ENCODE data around the gene KRTAP19-2. TPM values are rescaled to one million over a fixed set of nuclear protein-coding genes. Genes with fewer than 3 reads are reported as not detected.
"Not testable (repeated sequence)": the region's sequence is repeated elsewhere in the genome, so short reads cannot be mapped to it uniquely, and the experiment has no call there.

Gene KRTAP19-2
- not detected for polyA plus RNA-seq (ENCODE audit: insufficient read length)

- no peak for DNase-seq
Measured at GRCh38 chr21:30487336-30487735, at the start of gene KRTAP19-2. TSS of gene KRTAP19-2 (minus strand) at chr21:30487436. CDS start at chr21:30487348, 88 bp downstream.

GRCh38 chr21:30518876-30519275 lies 31.6 kb upstream of the KRTAP19-2 start:
- DNase-seq: no peak

- no peak for DNase-seq
Measured at GRCh38 chr21:30515681-30516080, 28.4 kb upstream of the KRTAP19-2 start.

GRCh38 chr21:30505621-30506205 lies 18.5 kb upstream of the KRTAP19-2 start:
- not testable (repeated sequence) for DNase-seq

- no peak for DNase-seq
Measured at GRCh38 chr21:30502041-30502440, 14.8 kb upstream of the KRTAP19-2 start, which contains the start of gene KRTAP19-5. TSS of gene KRTAP19-5 (minus strand) at chr21:30502141. CDS start at chr21:30502090, 51 bp downstream.

GRCh38 chr21:30497065-30497464 lies 9.8 kb upstream of the KRTAP19-2 start, which contains the start of gene KRTAP19-4:
TSS of gene KRTAP19-4 (minus strand) at chr21:30497165. CDS start at chr21:30497110, 55 bp downstream.
- DNase-seq: no peak

GRCh38 chr21:30491963-30492428 lies 4.8 kb upstream of the KRTAP19-2 start, which contains the start of gene KRTAP19-3:
TSS of gene KRTAP19-3 (minus strand) at chr21:30492013. CDS start at chr21:30491957, 56 bp downstream.
- no peak for DNase-seq

GRCh38 chr21:30486180-30486579 lies 1.1 kb downstream of the KRTAP19-2 start:
- DNase-seq: no peak

GRCh38 chr21:30482130-30482529 lies 5.1 kb downstream of the KRTAP19-2 start:
- DNase-seq: no peak

- DNase-seq: no peak
Measured at GRCh38 chr21:30480145-30480544, 7.1 kb downstream of the KRTAP19-2 start, which contains the start of gene KRTAP19-1. TSS of gene KRTAP19-1 (minus strand) at chr21:30480367. CDS start at chr21:30480317, 50 bp downstream.

GRCh38 chr21:30479259-30479658 lies 8.0 kb downstream of the KRTAP19-2 start:
- no peak for DNase-seq

- no peak for DNase-seq
Measured at GRCh38 chr21:30478004-30478403, 9.2 kb downstream of the KRTAP19-2 start.

- no peak for DNase-seq
Measured at GRCh38 chr21:30468900-30469714, 18.1 kb downstream of the KRTAP19-2 start.

- no peak for DNase-seq
Measured at GRCh38 chr21:30463713-30464112, 23.5 kb downstream of the KRTAP19-2 start.

- no peak for DNase-seq
Measured at GRCh38 chr21:30448514-30448913, 38.7 kb downstream of the KRTAP19-2 start.

- DNase-seq: no peak
Measured at GRCh38 chr21:30447056-30447455, 40.2 kb downstream of the KRTAP19-2 start.

GRCh38 chr21:30444204-30444603 lies 43.0 kb downstream of the KRTAP19-2 start:
- DNase-seq: no peak

GRCh38 chr21:30443226-30443625 lies 44.0 kb downstream of the KRTAP19-2 start:
- DNase-seq: no peak

- DNase-seq: no peak
Measured at GRCh38 chr21:30439975-30440374, 47.3 kb downstream of the KRTAP19-2 start, which contains the start of gene KRTAP15-1. TSS of gene KRTAP15-1 (plus strand) at chr21:30440275. CDS start at chr21:30440328, 53 bp downstream.

Measured in hindlimb muscle (tissue), 1 donor.